Mammary microvascular endothelial cell (primary cell): ENCODE measurements around the gene GLB1L. TPM values are rescaled to one million over a fixed set of nuclear protein-coding genes. Genes with fewer than 3 reads are reported as not detected.

Source experiments
- total RNA-seq: library from RNA; depleted of rRNA; stranded (reverse); fragments of >200 nt; gene quantifications from 2 replicates; pipeline ENCODE4 v1.2.3, GENCODE V29; 2015

Gene GLB1L
- 4.5 and 7.5 TPM in 2 replicates for total RNA-seq

GRCh38 chr2:219245148-219245898, at the start of gene GLB1L, which contains the start of gene STK16:
Gene GLB1L (minus strand): TSS chr2:219245444. CDS start chr2:219243573, 1,871 bp downstream.
Gene STK16 (plus strand): TSS chr2:219245479. CDS start chr2:219246000, 521 bp downstream.

DNA sequence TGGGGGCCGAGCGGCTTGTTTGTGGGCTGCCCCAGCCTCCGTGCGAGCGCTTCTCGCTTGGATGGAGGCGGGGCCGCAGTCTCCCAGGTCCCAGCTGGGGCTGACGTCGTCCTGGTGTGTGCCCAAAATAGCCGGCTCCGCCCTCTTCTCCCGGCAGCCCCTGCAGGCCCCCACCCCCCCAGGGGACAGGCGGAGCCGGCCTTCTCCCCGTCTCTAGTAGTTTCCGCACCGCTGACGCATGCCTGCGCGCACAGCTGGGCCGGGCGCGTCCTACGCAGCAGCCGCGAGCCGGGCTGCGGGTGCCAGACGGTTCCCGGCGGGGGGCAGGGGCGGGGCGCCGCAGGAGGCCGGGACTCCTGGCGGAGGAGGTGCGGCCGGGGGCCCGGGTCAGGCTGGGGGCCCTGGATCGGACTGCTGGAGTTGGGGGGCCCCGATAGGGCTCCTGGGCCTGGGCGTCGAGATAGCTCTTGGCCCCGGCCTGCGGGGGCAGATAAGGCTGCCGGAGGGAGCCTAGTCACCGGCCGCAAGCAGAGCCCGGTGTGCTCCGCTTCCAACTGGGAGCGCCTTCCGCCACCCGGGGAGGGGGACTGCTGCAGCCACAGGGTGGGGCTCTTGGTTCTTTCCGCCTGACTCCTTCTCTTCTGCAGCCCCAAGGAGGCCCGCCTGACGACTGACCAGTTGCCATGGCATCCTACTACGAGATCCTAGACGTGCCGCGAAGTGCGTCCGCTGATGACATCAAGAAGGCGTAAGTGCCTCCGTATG, 34.1 kb upstream of the GLB1L start, which contains the start of gene DNAJB2:
Gene DNAJB2, plus strand, starts transcription at position 216 of the 765 bp plus-strand sequence. Its CDS starts 468 bp downstream, at position 684.

DNA sequence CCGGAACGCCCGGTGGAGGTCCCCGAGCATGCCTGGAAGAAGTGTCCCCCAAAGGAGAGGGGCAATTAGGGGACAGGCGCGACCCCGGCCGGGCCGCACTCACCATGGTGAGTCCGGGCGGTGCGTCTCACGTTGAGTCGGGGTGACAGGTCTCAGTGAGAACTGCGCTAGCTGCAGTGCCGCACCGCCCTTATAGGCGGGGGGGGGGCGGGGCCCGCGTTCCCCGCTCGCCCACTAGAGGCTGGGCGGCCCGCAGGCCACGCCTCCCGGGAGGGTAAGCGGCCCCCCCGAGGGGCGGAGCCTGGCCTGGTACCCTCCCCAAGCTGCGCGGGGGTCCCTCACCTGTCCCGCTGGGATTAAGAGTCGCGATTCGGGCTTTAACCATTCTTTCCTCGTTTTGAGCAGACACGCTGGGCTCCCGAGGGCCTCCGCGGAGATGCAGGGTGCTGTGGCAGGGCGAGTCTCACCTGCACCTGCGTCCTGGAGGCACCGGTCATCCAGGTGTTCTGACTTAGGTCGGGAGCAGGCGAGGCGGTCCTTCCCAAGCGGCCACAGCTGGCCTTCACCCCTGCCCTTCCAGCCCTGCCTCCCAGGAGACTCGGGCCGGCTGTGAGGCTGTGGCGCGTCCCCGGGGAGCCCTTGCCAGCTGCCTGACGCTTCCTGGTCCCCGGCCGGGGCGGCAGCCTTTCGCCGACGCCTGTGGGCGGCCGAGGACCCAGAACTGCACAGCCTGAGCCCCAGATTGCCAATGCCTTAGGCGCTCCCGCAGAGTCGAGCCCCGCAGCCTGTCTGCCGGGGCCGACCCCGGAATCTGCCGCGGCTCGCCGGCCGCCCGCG, 8.7 kb upstream of the GLB1L start, which contains the start of gene TUBA4A:
Gene TUBA4A, minus strand, starts transcription at position 166 of the 837 bp plus-strand sequence. Its CDS starts 60 bp downstream, at position 106.

GRCh38 chr2:219252900-219253752, 7.9 kb upstream of the GLB1L start, which contains the start of gene TUBA4B:
Gene TUBA4B (plus strand): TSS chr2:219253243. CDS start chr2:219253408, 165 bp downstream.

DNA sequence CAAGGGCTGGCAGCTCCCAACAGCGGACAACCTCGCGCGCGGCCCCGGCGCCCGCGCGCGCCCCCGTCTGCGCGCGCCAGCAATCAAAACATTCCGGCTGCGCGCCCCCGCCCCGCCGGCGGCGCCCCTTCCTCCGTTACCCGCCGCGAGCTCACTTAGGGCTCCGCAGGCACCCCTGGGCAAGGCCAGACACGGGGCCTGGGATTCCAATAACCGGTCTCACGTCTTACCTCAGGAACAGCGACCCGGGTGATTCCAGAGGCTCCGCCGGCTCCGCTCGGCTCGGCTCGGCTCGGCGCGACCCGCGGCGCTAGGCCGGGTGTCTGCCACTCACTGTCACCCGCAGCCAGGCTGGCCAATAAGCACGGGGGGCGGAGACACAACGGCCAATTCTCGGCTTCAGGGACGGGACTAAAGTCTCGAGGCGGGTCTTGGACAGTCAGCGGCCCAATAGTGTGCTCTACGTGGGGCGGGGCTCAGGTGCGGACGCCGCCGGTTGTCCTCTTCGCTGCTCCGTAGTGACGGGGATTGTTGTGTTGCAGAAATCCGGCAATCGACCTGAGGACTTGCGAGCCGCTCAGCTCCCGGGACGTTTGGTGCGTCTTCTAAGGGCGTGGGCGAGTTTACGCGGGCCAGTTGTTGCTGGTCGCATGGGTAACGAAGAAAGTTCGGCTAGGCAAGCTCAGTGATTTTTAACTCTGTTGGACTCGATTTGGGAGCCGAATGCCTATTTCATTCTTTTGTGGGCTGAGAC, 15.8 kb downstream of the GLB1L start, which contains the start of the genes ANKZF1 and ATG9A:
Gene ANKZF1, plus strand, starts transcription at position 502 of the 754 bp plus-strand sequence. CDS start 452 bp downstream, outside the sequence.
Gene ATG9A, minus strand, starts transcription at position 332 of the 754 bp plus-strand sequence. CDS start 1,612 bp downstream, outside the sequence.

GRCh38 chr2:219218732-219219701, 26.2 kb downstream of the GLB1L start, which contains the start of gene ABCB6:
Gene ABCB6 (minus strand): TSS chr2:219218958. CDS start chr2:219218673, 285 bp downstream.

DNA sequence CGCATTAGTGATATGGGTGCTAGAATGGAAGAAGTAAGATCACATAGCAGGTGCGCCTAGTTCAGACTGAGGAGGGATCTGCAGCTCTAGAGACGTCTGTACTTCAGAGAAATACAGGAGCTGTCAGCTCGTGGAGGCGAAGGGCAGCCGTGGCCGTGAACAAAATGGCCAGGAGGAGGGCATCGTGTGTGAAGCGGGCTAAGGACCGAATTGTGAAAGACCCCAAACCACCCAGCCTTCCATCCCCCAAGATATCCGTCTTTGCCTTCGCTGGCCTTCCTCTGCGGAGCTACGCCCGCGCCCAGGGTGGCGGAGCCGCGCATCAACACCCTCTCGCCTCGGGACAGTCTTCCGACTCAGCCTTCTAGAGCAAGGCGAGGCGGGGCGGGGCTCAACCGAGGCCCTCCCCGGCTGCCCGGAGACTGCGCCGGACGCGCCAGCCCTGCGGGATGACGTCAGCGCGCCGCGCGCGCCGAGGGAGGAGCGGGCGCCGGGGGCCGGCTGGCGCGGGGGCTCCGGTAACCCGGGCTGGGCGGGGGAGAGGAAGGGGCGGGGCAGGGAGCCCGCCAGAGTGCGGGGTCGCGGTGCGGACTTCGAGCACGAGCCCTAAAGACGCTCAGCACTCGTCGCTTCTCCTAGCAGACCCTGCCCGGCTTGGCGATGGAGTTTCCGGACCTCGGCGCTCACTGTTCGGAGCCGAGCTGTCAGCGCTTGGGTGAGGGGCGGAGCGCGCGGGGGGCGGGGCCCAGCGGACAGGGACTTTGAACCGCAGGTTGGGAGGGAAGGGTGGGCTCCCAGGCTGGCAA, 38.7 kb downstream of the GLB1L start, which contains the start of gene ZFAND2B:
Gene ZFAND2B, plus strand, starts transcription at position 455 of the 806 bp plus-strand sequence. Its CDS starts 206 bp downstream, at position 661.

Other genes with a start within 250 kb of the GLB1L start
- not detected in 2 replicates for gene CFAP65, start 203.9 kb downstream of the GLB1L start, total RNA-seq
- gene IHH, start 184.5 kb downstream of the GLB1L start, total RNA-seq, result not detected in 2 replicates
- 16.9 and 18.3 TPM in 2 replicates for gene NHEJ1, start 84.6 kb downstream of the GLB1L start, total RNA-seq
- gene SLC23A3, start 75.4 kb downstream of the GLB1L start, total RNA-seq, result 0.60 and 0.79 TPM in 2 replicates
- 35.3 and 37.0 TPM in 2 replicates for gene CNPPD1, start 68.5 kb downstream of the GLB1L start, total RNA-seq
- 43.6 and 44.4 TPM in 2 replicates for gene RETREG2, start 67.2 kb downstream of the GLB1L start, total RNA-seq
- gene ZFAND2B, start 38.7 kb downstream of the GLB1L start, total RNA-seq, result 24.4 and 30.4 TPM in 2 replicates
- gene ABCB6, start 26.5 kb downstream of the GLB1L start, total RNA-seq, result 15.5 and 15.6 TPM in 2 replicates
- gene ATG9A, start 15.8 kb downstream of the GLB1L start, total RNA-seq, result 48.8 and 71.1 TPM in 2 replicates
- 13.6 and 16.9 TPM in 2 replicates for gene ANKZF1, start 15.6 kb downstream of the GLB1L start, total RNA-seq
- 9.6 and 11.7 TPM in 2 replicates for gene STK16, start within 50 bp of the GLB1L start, total RNA-seq
- gene TUBA4B, start 7.8 kb upstream of the GLB1L start, total RNA-seq, result not detected in 2 replicates
- 13.6 and 22.3 TPM in 2 replicates for gene TUBA4A, start 8.5 kb upstream of the GLB1L start, total RNA-seq
- 11.6 and 17.8 TPM in 2 replicates for gene DNAJB2, start 33.9 kb upstream of the GLB1L start, total RNA-seq
- not detected in 2 replicates for gene PTPRN, start 64.0 kb upstream of the GLB1L start, total RNA-seq
- gene RESP18, start 87.3 kb upstream of the GLB1L start, total RNA-seq, result not detected in 2 replicates
- gene DNPEP, start 142.5 kb upstream of the GLB1L start, total RNA-seq, result 46.8 and 54.5 TPM in 2 replicates
- not detected in 2 replicates for gene DES, start 172.9 kb upstream of the GLB1L start, total RNA-seq
- gene SPEG, start 189.4 kb upstream of the GLB1L start, total RNA-seq, result 0.05 TPM in 1 of 2 replicates, not detected in the other